Vagina (tissue), 2 donors: ENCODE data around the gene SEC22C. TPM values are rescaled to one million over a fixed set of nuclear protein-coding genes. Genes with fewer than 3 reads are reported as not detected.
"Not testable (repeated sequence)": the region's sequence is repeated elsewhere in the genome, so short reads cannot be mapped to it uniquely, and the experiment has no call there.

Experiments
- DNase-seq, 2 donors: peaks; one replicate each; pipeline ENCODE4 v3.0.0-alpha.2; 2017; ENCODE audit errors: extremely low spot score in 2 of 2
- H3K27ac ChIP-seq: fragments of 200-600 bp; sonication (generic); one replicate; pipeline ENCODE4 v1.5.1; 2019
- H3K27me3 ChIP-seq: fragments of 200-600 bp; sonication (generic); one replicate; pipeline ENCODE4 v1.5.1; 2019
- H3K36me3 ChIP-seq, 2 donors: fragments of 200-600 bp; sonication (generic); one replicate each; pipeline ENCODE4 v1.5.1; 2017 to 2019
- H3K4me1 ChIP-seq: fragments of 200-600 bp; sonication (generic); one replicate; pipeline ENCODE4 v1.5.1; 2019
- H3K4me3 ChIP-seq, 2 donors: fragments of 200-600 bp; sonication (generic); 1 replicate in 1 of 2; 2 replicates in 1 of 2; pipeline ENCODE4 v1.5.1; 2016 to 2019
- H3K9me3 ChIP-seq: fragments of 200-600 bp; sonication (generic); one replicate; pipeline ENCODE4 v1.5.1; 2019
- POLR2A ChIP-seq, 2 donors: fragments of 450-650 bp; IDR thresholded peaks; one replicate each; pipeline ENCODE4 v1.6.1; 2017; ENCODE audit warnings: antibody characterized with exemption in 2 of 2, mild to moderate bottlenecking in 2 of 2, moderate library complexity in 2 of 2
- POLR2AphosphoS5 ChIP-seq, 2 donors: sonication (generic); formaldehyde crosslinking; IDR thresholded peaks; one replicate each; pipeline ENCODE4 v1.9.0; 2017; ENCODE audit warnings: antibody characterized with exemption in 2 of 2, mild to moderate bottlenecking in 2 of 2, low read depth in 1 of 2; ENCODE audit not compliant: insufficient read depth in 1 of 2
- intact Hi-C: fragments of 100-400 bp; cut with DNase I; formaldehyde crosslinking; loops from one replicate; pipeline ENCODE4 v1.15.1; 2023
- total RNA-seq: library from RNA; depleted of rRNA; stranded (reverse); fragments of >200 nt; gene quantifications from one replicate; pipeline ENCODE4 v1.2.3, GENCODE V29; 2016
- TF ChIP-seq, protein P1 (sequence below), 3 experiments: fragments of 450-650 bp in 2 of 3; fragments of 200-600 bp in 1 of 3; sonication (generic) in 1 of 3; IDR thresholded peaks; one replicate each; pipeline ENCODE4 v1.5.1; 2017 to 2019; ENCODE audit warnings: antibody characterized with exemption in 3 of 3, mild to moderate bottlenecking in 2 of 3, moderate library complexity in 2 of 3

Gene SEC22C
- total RNA-seq, 1 donor from 2014 or later = 27.5 TPM

DNA sequence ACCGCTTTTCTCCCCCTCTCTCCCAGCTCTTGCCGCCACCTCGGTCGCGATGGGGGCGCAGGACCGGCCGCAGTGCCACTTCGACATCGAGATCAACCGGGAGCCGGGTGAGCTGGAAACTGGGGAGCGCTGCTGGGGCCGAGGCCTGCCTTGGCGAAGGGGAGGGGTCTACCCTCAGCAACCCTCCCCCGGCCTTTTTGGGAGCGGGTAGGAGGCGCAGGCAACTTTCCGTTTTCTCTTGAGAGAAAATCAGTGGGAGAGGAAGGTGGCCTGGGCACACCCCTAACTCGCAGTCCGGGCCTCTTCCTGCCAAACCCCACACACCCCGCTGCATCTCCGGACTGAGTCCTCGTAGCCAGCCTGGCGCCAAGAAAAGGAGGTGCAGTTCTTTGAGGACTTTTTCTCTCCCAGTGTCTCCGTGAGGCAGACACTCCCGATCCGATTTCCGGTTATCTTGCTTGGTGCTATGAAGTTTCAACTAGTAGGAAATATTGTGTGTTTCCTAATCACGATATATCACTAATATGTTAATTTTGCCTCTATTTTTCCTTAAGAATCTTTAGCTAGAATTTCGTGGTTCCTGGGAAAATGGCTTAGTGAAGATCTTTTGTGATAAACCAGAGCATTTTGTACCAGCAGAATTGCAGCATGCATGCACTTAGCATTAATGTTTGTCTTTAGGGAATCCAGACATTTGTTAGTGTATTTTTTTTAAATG is 19.4 kb upstream of the SEC22C start:
- no peaks in the 10 kb centered on the region for H3K27me3 ChIP-seq
- peaks cover 36% of the 10 kb centered on the region for H3K4me1 ChIP-seq
- intact Hi-C loops = no loop called here
- H3K36me3 ChIP-seq = no peaks in the 10 kb centered on the region
- DNase-seq = peak in 1 of 2 donors; percentile 92
- H3K9me3 ChIP-seq = no peaks in the 10 kb centered on the region
- peak overlapping the region; percentile 98 for H3K27ac ChIP-seq
- TF ChIP-seq POLR2A (IDR thresholded peaks at IDR 0.05) = peak in 1 of 2 donors; percentile 10
- TF ChIP-seq, protein P1, sequence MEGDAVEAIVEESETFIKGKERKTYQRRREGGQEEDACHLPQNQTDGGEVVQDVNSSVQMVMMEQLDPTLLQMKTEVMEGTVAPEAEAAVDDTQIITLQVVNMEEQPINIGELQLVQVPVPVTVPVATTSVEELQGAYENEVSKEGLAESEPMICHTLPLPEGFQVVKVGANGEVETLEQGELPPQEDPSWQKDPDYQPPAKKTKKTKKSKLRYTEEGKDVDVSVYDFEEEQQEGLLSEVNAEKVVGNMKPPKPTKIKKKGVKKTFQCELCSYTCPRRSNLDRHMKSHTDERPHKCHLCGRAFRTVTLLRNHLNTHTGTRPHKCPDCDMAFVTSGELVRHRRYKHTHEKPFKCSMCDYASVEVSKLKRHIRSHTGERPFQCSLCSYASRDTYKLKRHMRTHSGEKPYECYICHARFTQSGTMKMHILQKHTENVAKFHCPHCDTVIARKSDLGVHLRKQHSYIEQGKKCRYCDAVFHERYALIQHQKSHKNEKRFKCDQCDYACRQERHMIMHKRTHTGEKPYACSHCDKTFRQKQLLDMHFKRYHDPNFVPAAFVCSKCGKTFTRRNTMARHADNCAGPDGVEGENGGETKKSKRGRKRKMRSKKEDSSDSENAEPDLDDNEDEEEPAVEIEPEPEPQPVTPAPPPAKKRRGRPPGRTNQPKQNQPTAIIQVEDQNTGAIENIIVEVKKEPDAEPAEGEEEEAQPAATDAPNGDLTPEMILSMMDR (IDR thresholded peaks at IDR 0.05) = no peak
- peak in 1 of 2 donors; percentile 14 for TF ChIP-seq POLR2AphosphoS5 (IDR thresholded peaks at IDR 0.05; ENCODE audit: insufficient read depth in 1 of 2, low read depth in 1 of 2)
- peak overlapping the region; percentile 76 to 97 for H3K4me3 ChIP-seq

DNA sequence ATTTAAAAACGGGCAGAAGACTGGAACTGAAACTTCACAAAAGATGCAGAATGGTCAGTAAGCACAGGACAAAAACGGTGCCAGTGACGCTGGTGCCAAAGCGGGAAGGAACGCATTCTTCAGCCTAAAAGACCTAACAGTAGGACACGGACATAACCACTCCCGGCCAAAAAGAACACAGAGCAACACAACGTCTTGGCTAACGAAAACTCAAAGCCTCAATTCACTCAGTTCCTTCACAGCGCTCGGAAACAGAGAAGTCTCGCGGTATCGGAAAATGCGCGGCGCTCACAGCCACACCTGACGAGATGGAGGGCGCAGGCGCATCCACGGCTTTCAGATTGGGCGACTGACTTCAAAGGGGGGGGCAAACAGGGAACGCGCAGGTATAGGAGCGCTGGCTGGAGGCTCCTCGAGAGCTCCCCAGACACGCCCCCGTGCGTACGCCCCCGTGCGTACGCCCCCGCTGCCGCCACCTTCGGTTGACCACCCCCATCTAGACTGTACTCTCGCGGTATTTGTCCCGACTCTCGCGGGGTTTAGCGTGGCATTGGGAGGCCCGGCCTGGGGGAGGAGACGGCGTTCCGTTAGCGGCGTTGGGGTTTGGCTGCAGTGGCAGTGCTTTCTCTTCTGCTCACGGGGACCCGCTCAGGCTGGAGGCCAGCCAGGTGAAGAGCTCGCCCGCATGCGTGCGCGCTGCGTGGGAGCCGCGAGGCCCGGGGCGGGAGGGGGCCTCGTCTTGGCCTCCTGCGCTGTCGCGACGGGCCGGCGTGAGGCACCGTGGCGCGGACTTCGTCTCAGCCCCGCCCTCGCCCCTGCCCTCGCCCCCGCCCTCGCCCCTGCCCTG is 18.6 kb upstream of the SEC22C start, which contains the start of gene NKTR:
Gene NKTR (plus strand): TSS at position 576 of the 847 bp plus-strand sequence. CDS start 321 bp downstream, outside the sequence.
- intact Hi-C loops = no loop called here
- peak within 1 kb of the TSS; percentile 76 to 97 for H3K4me3 ChIP-seq
- TF ChIP-seq POLR2AphosphoS5 (IDR thresholded peaks at IDR 0.05; ENCODE audit: insufficient read depth in 1 of 2, low read depth in 1 of 2) = peak; percentile 90 to 96
- TF ChIP-seq, protein P1 (IDR thresholded peaks at IDR 0.05) = no peak
- peak in 1 of 2 donors; percentile 84 for TF ChIP-seq POLR2A (IDR thresholded peaks at IDR 0.05)

DNA sequence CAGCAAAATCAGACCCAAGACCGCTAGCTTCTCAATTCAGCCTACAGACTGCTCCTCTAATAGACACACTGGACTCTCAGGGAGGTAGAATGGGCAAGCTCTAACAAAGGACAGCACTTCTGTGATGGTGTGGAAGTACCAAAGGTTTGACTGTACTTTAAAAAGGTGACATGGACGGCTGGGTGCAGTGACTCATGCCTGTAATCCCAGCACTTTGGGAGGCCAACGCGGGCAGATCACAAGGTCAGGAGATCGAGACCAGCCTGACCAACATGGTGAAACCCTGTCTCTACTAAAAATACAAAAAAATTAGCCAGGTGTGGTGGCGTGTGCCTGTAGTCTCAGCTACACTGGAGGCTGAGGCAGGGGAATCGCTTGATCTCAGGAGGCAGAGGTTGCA is 15.3 kb upstream of the SEC22C start:
- peaks cover 15% of the 10 kb centered on the region for H3K4me1 ChIP-seq
- H3K4me3 ChIP-seq, H3K27me3 ChIP-seq, intact Hi-C loops, H3K36me3 ChIP-seq, DNase-seq, H3K9me3 ChIP-seq, H3K27ac ChIP-seq: not testable (repeated sequence)

More for the DNA sequence above, 18.6 kb upstream of the SEC22C start, which contains the start of gene NKTR:
- Histone ChIP-seq H3K36me3 (no peaks in the 10 kb centered on the region), H3K27me3 (no peaks in the 10 kb centered on the region), H3K9me3 (no peaks in the 10 kb centered on the region), H3K27ac (peak within 1 kb of the TSS; percentile 98), H3K4me1 (peaks cover 28% of the 10 kb centered on the region)
- DNase-seq = peak in 1 of 2 donors; percentile 99

DNA sequence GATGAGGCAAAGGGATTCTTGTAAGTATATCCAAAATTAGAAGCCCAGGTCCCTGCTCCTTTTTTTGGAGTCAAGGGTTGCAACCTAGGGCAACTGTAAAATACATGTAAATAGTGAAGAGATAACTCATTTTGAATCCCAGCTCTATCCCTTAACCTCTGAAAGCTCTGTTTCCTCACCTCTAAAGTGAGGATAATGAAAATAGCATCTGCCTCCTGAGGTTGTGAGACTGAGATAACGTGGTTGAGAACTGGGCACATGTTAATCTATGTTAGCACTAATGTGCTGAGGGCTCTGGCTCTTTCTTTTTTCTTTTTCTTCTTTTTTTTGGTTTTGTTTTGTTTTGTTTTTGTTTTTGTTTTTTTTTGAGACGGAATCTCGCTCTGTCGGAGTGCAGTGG is 13.9 kb upstream of the SEC22C start:
- intact Hi-C loops = no loop called here
- H3K27ac ChIP-seq = no peak overlapping the region
- no peak overlapping the region for H3K4me3 ChIP-seq
- no peaks in the 10 kb centered on the region for H3K9me3 ChIP-seq
- DNase-seq = no peak
- no peak for TF ChIP-seq POLR2AphosphoS5 (IDR thresholded peaks at IDR 0.05; ENCODE audit: insufficient read depth in 1 of 2, low read depth in 1 of 2)
- no peak for TF ChIP-seq POLR2A (IDR thresholded peaks at IDR 0.05)
- TF ChIP-seq, protein P1 (IDR thresholded peaks at IDR 0.05) = no peak
- peaks cover 16% of the 10 kb centered on the region for H3K4me1 ChIP-seq
- no peaks in the 10 kb centered on the region for H3K36me3 ChIP-seq
- H3K27me3 ChIP-seq = no peaks in the 10 kb centered on the region

DNA sequence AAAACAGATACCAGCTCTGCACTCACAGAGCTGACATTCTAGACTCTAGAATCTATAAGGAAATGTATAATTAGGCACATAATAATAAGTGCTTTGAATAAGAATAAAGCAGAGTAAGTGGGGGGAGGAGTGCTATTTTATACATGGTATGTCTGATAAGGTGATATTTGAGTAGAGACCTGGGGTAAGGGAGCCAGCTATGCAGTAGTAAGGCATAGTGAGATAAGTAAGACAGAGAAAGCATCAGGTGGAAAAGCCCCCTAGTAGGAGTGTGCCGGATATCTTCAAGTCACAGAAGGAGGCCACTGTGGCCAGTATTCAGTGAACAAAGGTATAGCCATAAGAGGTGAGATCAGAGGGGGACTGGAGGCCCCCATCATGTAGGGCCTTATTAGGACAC is 11.9 kb upstream of the SEC22C start:
- H3K9me3 ChIP-seq = no peaks in the 10 kb centered on the region
- TF ChIP-seq, protein P1 (IDR thresholded peaks at IDR 0.05) = no peak
- no peak for TF ChIP-seq POLR2AphosphoS5 (IDR thresholded peaks at IDR 0.05; ENCODE audit: insufficient read depth in 1 of 2, low read depth in 1 of 2)
- no peaks in the 10 kb centered on the region for H3K27me3 ChIP-seq
- H3K4me3 ChIP-seq = no peak overlapping the region
- intact Hi-C loops = no loop called here
- no peak for DNase-seq
- H3K4me1 ChIP-seq = peaks cover 22% of the 10 kb centered on the region
- no peak overlapping the region for H3K27ac ChIP-seq
- H3K36me3 ChIP-seq = no peaks in the 10 kb centered on the region
